ENCODE data around the gene ETNK1. TPM values are rescaled to one million over a fixed set of nuclear protein-coding genes. Genes with fewer than 3 reads are reported as not detected.

ETNK1 gene
- total RNA-seq, 1 experiment from 2014 or later, result 70.1 TPM

GRCh38 chr12:22653075-22653474, 28.1 kb downstream of the ETNK1 start:
- Histone ChIP-seq H3K9ac (ENCODE audit: extremely low read depth, insufficient read length, low read length) (no peak overlapping the region), H3K27me3 (ENCODE audit: insufficient read depth, low read length) (no peaks in the 10 kb centered on the region), H3K27ac (ENCODE audit: insufficient read length, low read depth, low read length) (no peak overlapping the region), H3K14ac (ENCODE audit: insufficient read depth, low read length) (no peak overlapping the region), H3K4me1 (ENCODE audit: insufficient read depth, low read length) (peaks cover 5% of the 10 kb centered on the region; the same call in 1 of the 2 replicates), H2BK15ac (ENCODE audit: low read depth, low read length) (no peak overlapping the region), H3K4me2 (ENCODE audit: insufficient read depth, insufficient read length, low read length) (no peak overlapping the region), H3K9me3 (ENCODE audit: control insufficient read depth, low read depth, low read length) (no peaks in the 10 kb centered on the region), H2BK20ac (ENCODE audit: low read depth, low read length, poor library complexity, severe bottlenecking) (no peak overlapping the region), H3T11ph (ENCODE audit: low read length) (no peak overlapping the region), H4K5ac (ENCODE audit: insufficient read length, low read depth, low read length) (no peak overlapping the region), H2BK5ac (ENCODE audit: insufficient read length, low read length) (no peak overlapping the region), H4K91ac (ENCODE audit: insufficient read length, low read depth, low read length) (no peak overlapping the region), H2AFZ (ENCODE audit: low read length) (no peak overlapping the region), H2AK5ac (ENCODE audit: insufficient read length, low read length) (no peak overlapping the region), H2BK12ac (ENCODE audit: insufficient read length, low read depth, low read length) (no peak overlapping the region), H3K79me2 (ENCODE audit: insufficient read depth, low read length) (peaks cover 5% of the 10 kb centered on the region; the same call in 1 of the 2 replicates), H3K18ac (ENCODE audit: insufficient read length, low read depth, low read length) (no peak overlapping the region), H3K79me1 (ENCODE audit: insufficient read depth, low read depth, low read length, poor library complexity, severe bottlenecking) (no peaks in the 10 kb centered on the region), H3K23ac (ENCODE audit: insufficient read length, low read depth, low read length) (no peak overlapping the region), H3K23me2 (ENCODE audit: insufficient read length, low read depth, low read length, poor library complexity, severe bottlenecking) (no peaks in the 10 kb centered on the region), H4K20me1 (ENCODE audit: control insufficient read depth, insufficient read depth, insufficient read length) (no peaks in the 10 kb centered on the region), H3K56ac (ENCODE audit: insufficient read length, low read depth, low read length) (no peak overlapping the region), H4K8ac (replicated peaks; ENCODE audit: insufficient read length, low read depth, low read length) (no peak overlapping the region), H2BK120ac (ENCODE audit: low read depth, low read length, poor library complexity, severe bottlenecking) (no peak overlapping the region), H3K4ac (ENCODE audit: low read depth, low read length) (no peak overlapping the region)
- no peak for TF ChIP-seq CTCF (conservative IDR thresholded peaks at IDR 0.05)
- Mint-ChIP-seq H3K27me3 (ENCODE audit: low read depth) (no peaks in the 10 kb centered on the region), H3K4me1 (peaks cover 36 to 37% of the 10 kb centered on the region in 2 experiments), H3K36me3 (ENCODE audit: insufficient read depth in 1 of 3, low read depth in 3 of 3) (peaks cover 2 to 15% (median 14%) of the 10 kb centered on the region in 3 experiments; a peak in 4 of 7 replicates), H3K4me3 (no peak overlapping the region), H3K27ac (peak overlapping the region in 1 of 3 experiments; percentile 24; a peak in 4 of 7 replicates), H3K9me3 (no peaks in the 10 kb centered on the region)
- no peak for DNase-seq
- WGBS (ENCODE audit: extremely low coverage, insufficient read length, low lambda C conversion rate), result no CpG with 5 or more reads among the region's 2 CpGs
